CD4-positive, alpha-beta T cell treated with Interleukin-17A for 1 hour (primary cell): ENCODE data around the gene FASN.

ENCODE experiments used
- DNase-seq: peaks from one replicate; pipeline ENCODE4 v3.0.0-alpha.2; 2020

Gene FASN

GRCh38 chr17:82037092-82037888 is 60.7 kb downstream of the FASN start, which contains the start of gene DCXR:
Gene DCXR (minus strand): TSS chr17:82037697. CDS start chr17:82037682, 15 bp downstream.
- DNase-seq: peak; percentile 96

GRCh38 chr17:82036634-82037091 is 61.4 kb downstream of the FASN start:
- DNase-seq: no peak

GRCh38 chr17:82035956-82036633 is 61.9 kb downstream of the FASN start:
- DNase-seq: no peak

GRCh38 chr17:82035488-82035887 is 62.5 kb downstream of the FASN start:
- no peak for DNase-seq

- no peak for DNase-seq
These were observed 63.5 kb downstream of the FASN start for GRCh38 chr17:82034371-82035011.

- no peak for DNase-seq
These were observed 64.5 kb downstream of the FASN start for GRCh38 chr17:82033359-82034085.

GRCh38 chr17:82031885-82032627 is 66.0 kb downstream of the FASN start:
- DNase-seq: peak; percentile 43

- DNase-seq: no peak
These were observed 66.6 kb downstream of the FASN start, which contains the start of gene RAC3 for GRCh38 chr17:82031303-82031884. Gene RAC3 (plus strand): TSS chr17:82031678. CDS start chr17:82031762, 84 bp downstream.

- DNase-seq: peak; percentile 85
These were observed 67.3 kb downstream of the FASN start for GRCh38 chr17:82030470-82031302.

GRCh38 chr17:82029990-82030469 is 68.0 kb downstream of the FASN start:
- DNase-seq: no peak

GRCh38 chr17:82029391-82029790 is 68.6 kb downstream of the FASN start:
- DNase-seq: no peak

- DNase-seq: no peak
These were observed 69.1 kb downstream of the FASN start for GRCh38 chr17:82028966-82029365.
